Measurements from ENCODE around the gene AEBP2. TPM values are rescaled to one million over a fixed set of nuclear protein-coding genes. Genes with fewer than 3 reads are reported as not detected.

Gene AEBP2
- total and polyA plus RNA-seq, 2 of the 4 experiments (the other 2 are of a cell fraction): 15.5 to 21.7 TPM

GRCh38 chr12:19432309-19433170, 6.8 kb upstream of the AEBP2 start:
- Histone ChIP-seq H3K9ac (ENCODE audit: low read depth, low read length) (peak overlapping the region; percentile 57), H2AFZ (replicated peaks; ENCODE audit: low read length, poor library complexity) (peak overlapping the region; percentile 70), H2AK9ac (replicated peaks; ENCODE audit: low read depth, low read length, poor library complexity) (peak overlapping the region; percentile 89), H4K8ac (ENCODE audit: low read depth in 2 of 2, low read length in 2 of 2) (peak overlapping the region; percentile 67 to 99), H3K23ac (ENCODE audit: low read depth, low read length) (peak overlapping the region; percentile 97), H2BK15ac (ENCODE audit: low read depth, low read length) (peak overlapping the region; percentile 39; the same call in 2 of the 3 replicates), H2AK5ac (ENCODE audit: low read depth, low read length) (peak overlapping the region; percentile 92), H3K27ac (ENCODE audit: insufficient read depth, low read length) (peak overlapping the region; percentile 99; the same call in 1 of the 2 replicates), H3K79me1 (ENCODE audit: low read depth in 1 of 2, low read length in 2 of 2) (no peaks in the 10 kb centered on the region), H3K14ac (replicated peaks; ENCODE audit: low read depth, low read length) (peak overlapping the region; percentile 98), H2BK5ac (ENCODE audit: low read depth, low read length, poor library complexity, severe bottlenecking) (peak overlapping the region; percentile 99), H3K4me3 (ENCODE audit: insufficient read depth, low read depth, low read length) (no peak overlapping the region), H2BK20ac (ENCODE audit: low read depth, low read length) (peak overlapping the region; percentile 100), H3K27me3 (ENCODE audit: control insufficient read depth, insufficient read depth, low read length) (no peaks in the 10 kb centered on the region), H2BK120ac (ENCODE audit: low read depth, low read length) (peak overlapping the region; percentile 100), H3K4me2 (ENCODE audit: low read depth, low read length) (no peak overlapping the region), H3K9me3 (ENCODE audit: control insufficient read depth, insufficient read depth, low read length) (no peaks in the 10 kb centered on the region), H4K5ac (ENCODE audit: low read depth, low read length) (peak overlapping the region; percentile 99), H3K9me1 (ENCODE audit: insufficient read depth, low read length) (peaks cover 6% of the 10 kb centered on the region; the same call in 1 of the 2 replicates), H3K4ac (ENCODE audit: low read depth, low read length) (peak overlapping the region; percentile 98), H3K18ac (ENCODE audit: low read depth, low read length) (peak overlapping the region; percentile 98), H3K4me1 (ENCODE audit: control insufficient read depth, insufficient read depth, low read length) (peaks cover 10% of the 10 kb centered on the region), H3K56ac (ENCODE audit: extremely low read depth, insufficient read depth, low read length) (peak overlapping the region; percentile 90; the same call in 1 of the 2 replicates), H4K91ac (ENCODE audit: insufficient read depth, low read depth, low read length) (peak overlapping the region; percentile 87), H3K36me3 (ENCODE audit: control insufficient read depth, insufficient read depth, low read length) (no peaks in the 10 kb centered on the region), H4K20me1 (ENCODE audit: insufficient read depth, low read length) (no peaks in the 10 kb centered on the region)
- ChIA-PET POLR2A (ENCODE audit: unreplicated experiment) (no interaction called here), CTCF (interaction anchor here (1.1 kb wide), 1 partner anchor 10 kb away, joined by 3 read pairs; no protein-coding TSS in a partner anchor)
- no TSS peak for BruUV-seq (replicated peaks)
- dilution Hi-C loops (cut with HindIII; ENCODE audit: low sequenced_read_pairs, unreplicated experiment): no loop called here
- in situ Hi-C loops (cut with MboI; ENCODE audit: low sequenced_read_pairs): loop anchor here (10.0 kb wide), 1 partner anchor 58 kb away; no protein-coding TSS in a partner anchor
- WGBS, 2 experiments (ENCODE audit: extremely low coverage in 2 of 2, insufficient read length in 1 of 2): 100% methylated on average over 3 of the region's 9 CpGs; no CpG with 5 or more reads in 1 of the 2 experiments
- TF ChIP-seq RFX5 (IDR thresholded peaks at IDR 0.05; ENCODE audit: low read depth, low read length): no peak
- peak; percentile 72 for TF ChIP-seq CEBPB (IDR thresholded peaks at IDR 0.05; ENCODE audit: low read depth, low read length)
- TF ChIP-seq MXI1 (IDR thresholded peaks at IDR 0.05; ENCODE audit: borderline replicate concordance, low read depth, low read length): no peak
- DNase-seq (no peak), ATAC-seq (ENCODE audit: low read depth) (no peak)
- intact Hi-C loops (cut with micrococcal nuclease): no loop called here

Data from IMR-90 (cell line).